Natural killer cell treated with Interleukin-12 subunit alpha and Interleukin-12 subunit beta and Interleukin-15 and Interleukin-18, amount 100 ng/mL, for 72 hours (primary cell): Measurements from ENCODE around the gene ETV3. TPM values are rescaled to one million over a fixed set of nuclear protein-coding genes. Genes with fewer than 3 reads are reported as not detected.

ENCODE experiments used
- ATAC-seq, 2 donors: fragments of 150-1000 bp; cut with Tn5 transposase in 1 of 2; sonication (Bioruptor Pico), chemical (Tn5 transposase) in 1 of 2; 2 replicates each; pipeline ENCODE4 v1.10.0; 2021
- DNase-seq: peaks from one replicate; pipeline ENCODE4 v3.0.0; 2022; ENCODE audit warnings: low spot score
- H3K27ac Mint-ChIP-seq, 2 donors: 1 replicate in 1 of 2; 2 replicates in 1 of 2; pipeline ENCODE4 v1.8.0; 2022; ENCODE audit warnings: mixed read lengths in 2 of 2, mild to moderate bottlenecking in 1 of 2, moderate library complexity in 1 of 2
- H3K27me3 Mint-ChIP-seq, 2 donors: 1 replicate in 1 of 2; 2 replicates in 1 of 2; pipeline ENCODE4 v1.8.0; 2022; ENCODE audit warnings: mixed read lengths in 2 of 2
- H3K36me3 Mint-ChIP-seq: one replicate; pipeline ENCODE4 v1.8.0; 2022; ENCODE audit warnings: mixed read lengths
- H3K4me1 Mint-ChIP-seq, 2 donors: 1 replicate in 1 of 2; 2 replicates in 1 of 2; pipeline ENCODE4 v1.8.0; 2022; ENCODE audit warnings: low read depth in 2 of 2, mixed read lengths in 2 of 2, mild to moderate bottlenecking in 1 of 2
- H3K4me3 Mint-ChIP-seq: one replicate; pipeline ENCODE4 v1.8.0; 2022; ENCODE audit warnings: mixed read lengths
- H3K9me3 Mint-ChIP-seq: 2 replicates; pipeline ENCODE4 v1.8.0; 2022; ENCODE audit warnings: mixed read lengths
- total RNA-seq, 2 donors: library from RNA; stranded (reverse); gene quantifications; one replicate each; pipeline ENCODE4 v1.2.3, GENCODE V29; 2022

ETV3 gene
- total RNA-seq, 2 donors from 2014 or later = 45.8 to 63.0 TPM

GRCh38 chr1:157081707-157082106, 56.5 kb downstream of the ETV3 start:
- DNase-seq = no peak
- no peak for ATAC-seq
- Mint-ChIP-seq H3K27ac (no peak overlapping the region), H3K27me3 (peaks cover 19 to 23% of the 10 kb centered on the region in 2 donors), H3K36me3 (no peaks in the 10 kb centered on the region), H3K4me3 (no peak overlapping the region), H3K4me1 (no peaks in the 10 kb centered on the region), H3K9me3 (no peaks in the 10 kb centered on the region)

- H3K4me3 Mint-ChIP-seq = no peak overlapping the region
- ATAC-seq (no peak), DNase-seq (no peak)
- H3K4me1 Mint-ChIP-seq = no peaks in the 10 kb centered on the region
- H3K36me3 Mint-ChIP-seq = no peaks in the 10 kb centered on the region
- no peaks in the 10 kb centered on the region for H3K9me3 Mint-ChIP-seq
- peaks cover 19 to 24% of the 10 kb centered on the region in 2 donors for H3K27me3 Mint-ChIP-seq
- H3K27ac Mint-ChIP-seq = no peak overlapping the region
Observed at GRCh38 chr1:157080714-157081113, 57.5 kb downstream of the ETV3 start.

- Mint-ChIP-seq H3K27ac (no peak overlapping the region), H3K36me3 (no peaks in the 10 kb centered on the region), H3K4me3 (no peak overlapping the region), H3K4me1 (peaks cover 0 to 3% of the 10 kb centered on the region in 2 donors), H3K9me3 (no peaks in the 10 kb centered on the region), H3K27me3 (peaks cover 24 to 28% of the 10 kb centered on the region in 2 donors)
- no peak for ATAC-seq
- DNase-seq = no peak
Observed at GRCh38 chr1:157077394-157077793, 60.8 kb downstream of the ETV3 start.

- no peaks in the 10 kb centered on the region for H3K9me3 Mint-ChIP-seq
- peaks cover 0 to 3% of the 10 kb centered on the region in 2 donors for H3K4me1 Mint-ChIP-seq
- no peak overlapping the region for H3K27ac Mint-ChIP-seq
- peaks cover 21 to 25% of the 10 kb centered on the region in 2 donors for H3K27me3 Mint-ChIP-seq
- H3K4me3 Mint-ChIP-seq = no peak overlapping the region
- H3K36me3 Mint-ChIP-seq = no peaks in the 10 kb centered on the region
- ATAC-seq (no peak), DNase-seq (no peak)
Observed at GRCh38 chr1:157073944-157074685, 64.1 kb downstream of the ETV3 start.

Other genes starting within 250 kb of the ETV3 start
- under 1 TPM in 1 of 2 donors, not detected in 1; 0.64 TPM for gene PEAR1, start 244.7 kb downstream of the ETV3 start, total RNA-seq
- not detected for gene LRRC71, start 217.8 kb downstream of the ETV3 start, total RNA-seq
- gene ARHGEF11, start 92.7 kb downstream of the ETV3 start, total RNA-seq = 1 to 10 TPM; 1.0 to 2.5 TPM
- 1 to 10 TPM; 1.7 to 3.6 TPM for gene ETV3L, start 38.6 kb downstream of the ETV3 start, total RNA-seq